PC-3 (cell line): ENCODE measurements around the gene NREP.

Experiments
- CTCF ChIP-seq: fragments of 300-600 bp; sonication (generic); conservative IDR thresholded peaks from 2 replicates; pipeline ENCODE4 v1.5.1; 2017; ENCODE audit warnings: antibody characterized with exemption, low read depth, mild to moderate bottlenecking, low read length
- EZH2phosphoT487 ChIP-seq: fragments of 300-600 bp; sonication (generic); IDR thresholded peaks from 2 replicates; pipeline ENCODE4 v1.6.1; 2018; ENCODE audit warnings: mild to moderate bottlenecking, antibody characterized with exemption, low read length, borderline replicate concordance

- no peak for TF ChIP-seq EZH2phosphoT487
- TF ChIP-seq CTCF = no peak
Observed at GRCh38 chr5:111738118-111738517, 18.9 kb downstream of the NREP start.
